Fibroblast of lung (primary cell): ENCODE results near the gene ALDH7A1.

Source experiments
- EZH2 ChIP-seq: IDR thresholded peaks from 2 replicates; pipeline ENCODE4 v1.5.1; 2012; ENCODE audit warnings: low read length, control low read depth, mild to moderate bottlenecking; ENCODE audit errors: missing control alignments
- TF ChIP-seq, protein P1 (sequence below), 2 donors: IDR thresholded peaks in 1 of 2; conservative IDR thresholded peaks in 1 of 2; 1 replicate in 1 of 2; 2 replicates in 1 of 2; pipeline ENCODE4 v1.5.1; 2011 to 2012; ENCODE audit warnings: low read length in 2 of 2, control low read depth in 1 of 2, inconsistent platforms in 1 of 2, low read depth in 1 of 2, mild to moderate bottlenecking in 1 of 2

DNA sequence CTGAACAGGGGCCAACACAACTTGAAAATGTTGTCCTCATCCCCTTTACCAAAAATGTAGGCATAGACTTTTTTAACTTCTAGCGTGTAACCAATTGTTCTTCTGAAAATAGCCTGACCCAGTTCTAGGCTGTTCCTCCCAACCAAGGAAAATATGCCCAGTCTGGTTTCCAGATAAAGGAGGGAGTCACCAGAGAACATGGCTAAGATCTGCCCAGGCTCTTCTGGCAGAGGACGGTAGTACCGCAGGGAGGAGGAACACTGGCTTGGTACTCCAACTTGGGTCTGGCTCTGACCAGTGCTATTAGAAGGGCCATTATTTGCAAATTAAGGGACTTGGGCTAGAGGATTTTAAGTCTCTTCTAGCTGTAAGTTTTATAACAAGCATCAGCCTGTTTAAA lies 108.7 kb downstream of the ALDH7A1 start:
- TF ChIP-seq, protein P1, sequence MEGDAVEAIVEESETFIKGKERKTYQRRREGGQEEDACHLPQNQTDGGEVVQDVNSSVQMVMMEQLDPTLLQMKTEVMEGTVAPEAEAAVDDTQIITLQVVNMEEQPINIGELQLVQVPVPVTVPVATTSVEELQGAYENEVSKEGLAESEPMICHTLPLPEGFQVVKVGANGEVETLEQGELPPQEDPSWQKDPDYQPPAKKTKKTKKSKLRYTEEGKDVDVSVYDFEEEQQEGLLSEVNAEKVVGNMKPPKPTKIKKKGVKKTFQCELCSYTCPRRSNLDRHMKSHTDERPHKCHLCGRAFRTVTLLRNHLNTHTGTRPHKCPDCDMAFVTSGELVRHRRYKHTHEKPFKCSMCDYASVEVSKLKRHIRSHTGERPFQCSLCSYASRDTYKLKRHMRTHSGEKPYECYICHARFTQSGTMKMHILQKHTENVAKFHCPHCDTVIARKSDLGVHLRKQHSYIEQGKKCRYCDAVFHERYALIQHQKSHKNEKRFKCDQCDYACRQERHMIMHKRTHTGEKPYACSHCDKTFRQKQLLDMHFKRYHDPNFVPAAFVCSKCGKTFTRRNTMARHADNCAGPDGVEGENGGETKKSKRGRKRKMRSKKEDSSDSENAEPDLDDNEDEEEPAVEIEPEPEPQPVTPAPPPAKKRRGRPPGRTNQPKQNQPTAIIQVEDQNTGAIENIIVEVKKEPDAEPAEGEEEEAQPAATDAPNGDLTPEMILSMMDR (conservative IDR thresholded peaks at IDR 0.05 in 1 of 2, IDR thresholded peaks at IDR 0.05 in 1 of 2; ENCODE audit: low read depth in 1 of 2, low read length in 2 of 2) = no peak
- no peak for TF ChIP-seq EZH2
